Measurements from ENCODE around the gene ACTL8. TPM values are rescaled to one million over a fixed set of nuclear protein-coding genes. Genes with fewer than 3 reads are reported as not detected.
A peak's percentile ranks its signal among the peaks of the same experiment; 100 is the strongest.

Gene ACTL8
- total RNA-seq (2021; ENCODE audit: unreplicated experiment) (not detected), Bru-seq, nascent RNA (percentile 4 among the genes with signal in this experiment), BruChase-seq, experiment 1, labeled RNA remaining after a 2-hour chase (not detected), BruChase-seq, experiment 2, labeled RNA remaining after a 6-hour chase (not detected)
- not detected for polyA plus RNA-seq (2012; ENCODE audit: insufficient read length)
- long read RNA-seq: 0 reads

- Histone ChIP-seq H3K36me3 (ENCODE audit: control insufficient read depth, insufficient read depth, low read length) (no peaks in the 10 kb centered on the region), H3K27ac (ENCODE audit: low read length) (no peak within 1 kb of the TSS), H3K4me3 (ENCODE audit: low read depth in 2 of 2, low read length in 2 of 2) (no peak within 1 kb of the TSS), H3K9me3 (ENCODE audit: control insufficient read depth, insufficient read depth, low read depth, low read length) (peaks cover 16% of the 10 kb centered on the region; the same call in 1 of the 2 replicates), H3K4me1 (ENCODE audit: control insufficient read depth, insufficient read depth, low read length) (no peaks in the 10 kb centered on the region), H3K27me3 (ENCODE audit: control insufficient read depth, insufficient read depth, low read length) (no peaks in the 10 kb centered on the region)
- intact Hi-C loops (cut with micrococcal nuclease; ENCODE audit: unreplicated experiment): no loop called here
- in situ Hi-C loops (cut with HindIII; ENCODE audit: low pct_unique_long_range_greater_than_20kb, low sequenced_read_pairs): no loop called here
- BruUV-seq (replicated peaks): no TSS peak
- DNase-seq (ENCODE audit: low read depth, low spot score): no peak
- TF ChIP-seq CTCF (IDR thresholded peaks at IDR 0.05): peak; percentile 49
- TF ChIP-seq TCF7L2 (IDR thresholded peaks at IDR 0.05; ENCODE audit: low read depth, low read length): no peak
- ATAC-seq: no peak
- CTCF ChIA-PET: no interaction called here
- POLR2A ChIA-PET: no interaction called here
Observed at GRCh38 chr1:17755120-17755519, at the start of gene ACTL8. Gene ACTL8 (plus strand): TSS chr1:17755333. CDS start chr1:17823009, 67,676 bp downstream.

GRCh38 chr1:17706445-17706844 is 48.7 kb upstream of the ACTL8 start:
- intact Hi-C loops (cut with micrococcal nuclease; ENCODE audit: unreplicated experiment) (no loop called here), in situ Hi-C loops (cut with HindIII; ENCODE audit: low pct_unique_long_range_greater_than_20kb, low sequenced_read_pairs) (no loop called here)
- ATAC-seq (no peak), DNase-seq (ENCODE audit: low read depth, low spot score) (no peak)
- H3K4me3 ChIP-seq (ENCODE audit: low read depth in 2 of 2, low read length in 2 of 2): no peak overlapping the region
- no peaks in the 10 kb centered on the region; the same call in 1 of the 2 replicates for H3K9me3 ChIP-seq (ENCODE audit: control insufficient read depth, insufficient read depth, low read depth, low read length)
- H3K36me3 ChIP-seq (ENCODE audit: control insufficient read depth, insufficient read depth, low read length): no peaks in the 10 kb centered on the region
- POLR2A ChIA-PET: no interaction called here
- H3K27ac ChIP-seq (ENCODE audit: low read length): no peak overlapping the region
- H3K4me1 ChIP-seq (ENCODE audit: control insufficient read depth, insufficient read depth, low read length): no peaks in the 10 kb centered on the region
- no peaks in the 10 kb centered on the region for H3K27me3 ChIP-seq (ENCODE audit: control insufficient read depth, insufficient read depth, low read length)
- no TSS peak for BruUV-seq (replicated peaks)
- CTCF ChIA-PET: no interaction called here
- no peak for TF ChIP-seq REST (IDR thresholded peaks at IDR 0.05; ENCODE audit: insufficient read depth in 1 of 2, low read depth in 2 of 2, low read length in 1 of 2)
- TF ChIP-seq TCF7L2 (IDR thresholded peaks at IDR 0.05; ENCODE audit: low read depth, low read length): no peak
- no peak for TF ChIP-seq SIN3A (IDR thresholded peaks at IDR 0.05; ENCODE audit: borderline replicate concordance, insufficient read depth, low read depth, low read length)
- no peak for TF ChIP-seq CTCF (IDR thresholded peaks at IDR 0.05)
- no peak for TF ChIP-seq POLR2AphosphoS5 (IDR thresholded peaks at IDR 0.05; ENCODE audit: low read depth, low read length)

Measured in Panc1 (cell line).